Ascending aorta (tissue), 2 donors: ENCODE results near the gene ABHD17A. TPM values are rescaled to one million over a fixed set of nuclear protein-coding genes. Genes with fewer than 3 reads are reported as not detected.
A peak's percentile ranks its signal among the peaks of the same experiment; 100 is the strongest.

ENCODE experiments used
- DNase-seq, 2 donors: peaks; one replicate each; pipeline ENCODE4 v3.0.0-alpha.2; 2019; ENCODE audit warnings: low spot score in 2 of 2
- H3K27ac ChIP-seq, 2 donors: fragments of 200-600 bp; sonication (generic); one replicate each; pipeline ENCODE4 v1.5.1; 2016 to 2017; ENCODE audit warnings: mild to moderate bottlenecking in 1 of 2
- H3K27me3 ChIP-seq: fragments of 200-600 bp; sonication (generic); one replicate; pipeline ENCODE4 v1.5.1; 2017
- H3K36me3 ChIP-seq, 2 donors: fragments of 200-600 bp; sonication (generic); one replicate each; pipeline ENCODE4 v1.5.1; 2016
- H3K4me1 ChIP-seq, 2 donors: fragments of 200-600 bp; sonication (generic); one replicate each; pipeline ENCODE4 v1.5.1; 2016 to 2017; ENCODE audit warnings: mild to moderate bottlenecking in 1 of 2
- H3K4me3 ChIP-seq, 2 donors: fragments of 200-600 bp; sonication (generic); one replicate each; pipeline ENCODE4 v1.5.1; 2016 to 2017; ENCODE audit warnings: mild to moderate bottlenecking in 1 of 2
- H3K9me3 ChIP-seq, 2 donors: fragments of 200-600 bp; sonication (generic); one replicate each; pipeline ENCODE4 v1.5.1; 2016
- intact Hi-C: fragments of 100-400 bp; cut with DNase I; formaldehyde crosslinking; loops from one replicate; pipeline ENCODE4 v1.15.1; 2023
- total RNA-seq: library from RNA; depleted of rRNA; stranded (reverse); fragments of >200 nt; gene quantifications from one replicate; pipeline ENCODE4 v1.1.0, GENCODE V29; 2016
- TF ChIP-seq, protein P1 (sequence below), 3 experiments: fragments of 200-600 bp in 2 of 3; fragments of 450-650 bp in 1 of 3; sonication (generic) in 2 of 3; IDR thresholded peaks; one replicate each; pipeline ENCODE4 v1.5.1; 2016 to 2019; ENCODE audit warnings: antibody characterized with exemption in 3 of 3, mild to moderate bottlenecking in 1 of 3, moderate library complexity in 1 of 3

Gene ABHD17A
- total RNA-seq, 1 donor from 2014 or later: 278 TPM

DNA sequence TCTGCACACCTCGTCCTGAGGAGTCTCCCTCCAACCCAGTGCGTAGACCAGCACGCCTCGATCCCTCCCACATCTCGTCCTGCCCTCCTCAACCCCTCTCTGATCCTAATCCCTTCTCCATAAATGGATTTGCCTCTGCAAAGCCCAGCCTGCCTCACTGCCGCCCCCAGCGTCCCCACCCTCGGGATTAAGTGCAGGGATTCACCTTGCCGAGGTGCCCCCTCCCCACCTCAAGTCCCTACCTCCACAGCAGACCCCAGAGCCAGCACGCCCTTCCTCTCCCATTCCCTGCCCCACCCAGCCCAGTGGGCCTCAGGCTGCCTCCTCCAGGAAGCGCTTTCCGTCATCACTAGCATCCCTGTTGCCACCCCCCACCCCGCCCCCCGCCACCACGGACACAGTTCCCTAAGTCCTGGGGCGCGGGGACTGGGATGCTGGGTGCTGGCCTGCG lies 25.9 kb downstream of the ABHD17A start:
- H3K4me3 ChIP-seq: no peak overlapping the region
- H3K27me3 ChIP-seq: no peaks in the 10 kb centered on the region
- DNase-seq: no peak
- no peak overlapping the region for H3K27ac ChIP-seq
- H3K36me3 ChIP-seq: peaks cover 0 to under 1% of the 10 kb centered on the region in 2 donors
- no peaks in the 10 kb centered on the region for H3K9me3 ChIP-seq
- intact Hi-C loops: no loop called here
- peaks cover 16 to 29% of the 10 kb centered on the region in 2 donors for H3K4me1 ChIP-seq
- TF ChIP-seq, protein P1, sequence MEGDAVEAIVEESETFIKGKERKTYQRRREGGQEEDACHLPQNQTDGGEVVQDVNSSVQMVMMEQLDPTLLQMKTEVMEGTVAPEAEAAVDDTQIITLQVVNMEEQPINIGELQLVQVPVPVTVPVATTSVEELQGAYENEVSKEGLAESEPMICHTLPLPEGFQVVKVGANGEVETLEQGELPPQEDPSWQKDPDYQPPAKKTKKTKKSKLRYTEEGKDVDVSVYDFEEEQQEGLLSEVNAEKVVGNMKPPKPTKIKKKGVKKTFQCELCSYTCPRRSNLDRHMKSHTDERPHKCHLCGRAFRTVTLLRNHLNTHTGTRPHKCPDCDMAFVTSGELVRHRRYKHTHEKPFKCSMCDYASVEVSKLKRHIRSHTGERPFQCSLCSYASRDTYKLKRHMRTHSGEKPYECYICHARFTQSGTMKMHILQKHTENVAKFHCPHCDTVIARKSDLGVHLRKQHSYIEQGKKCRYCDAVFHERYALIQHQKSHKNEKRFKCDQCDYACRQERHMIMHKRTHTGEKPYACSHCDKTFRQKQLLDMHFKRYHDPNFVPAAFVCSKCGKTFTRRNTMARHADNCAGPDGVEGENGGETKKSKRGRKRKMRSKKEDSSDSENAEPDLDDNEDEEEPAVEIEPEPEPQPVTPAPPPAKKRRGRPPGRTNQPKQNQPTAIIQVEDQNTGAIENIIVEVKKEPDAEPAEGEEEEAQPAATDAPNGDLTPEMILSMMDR (IDR thresholded peaks at IDR 0.05): no peak

DNA sequence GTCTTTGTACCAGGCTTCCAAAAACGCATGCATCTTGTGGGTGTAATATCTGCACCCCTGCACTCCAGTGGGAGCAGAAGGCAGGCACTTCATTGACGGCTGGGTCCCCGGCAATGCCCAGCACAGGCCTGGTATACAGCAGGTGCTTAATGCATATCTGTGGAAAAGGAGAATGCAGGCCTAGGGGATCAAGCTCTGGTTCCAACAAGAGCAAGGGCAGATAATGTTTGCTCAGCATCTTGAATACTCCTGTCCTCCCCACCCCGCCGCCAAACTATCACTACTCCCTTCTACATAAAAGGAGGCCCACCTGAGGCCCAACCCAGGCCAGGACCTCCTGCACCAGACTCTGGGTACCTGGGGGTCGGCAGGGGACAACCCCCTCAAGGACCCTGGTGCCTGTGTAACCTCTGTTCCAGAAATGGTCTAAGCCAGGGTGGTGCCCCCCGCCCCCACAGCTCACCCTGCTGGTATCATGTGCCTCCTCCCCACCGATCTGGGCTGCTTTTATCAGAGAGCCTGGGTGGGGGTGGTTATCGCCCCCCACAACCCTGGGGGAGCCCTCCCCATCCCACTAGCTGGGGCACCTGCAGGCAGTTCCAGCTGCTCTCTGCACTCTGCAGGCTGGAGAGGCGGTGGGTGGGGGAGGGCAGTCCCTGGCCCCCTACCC lies 26.7 kb downstream of the ABHD17A start:
- H3K27ac ChIP-seq: no peak overlapping the region
- DNase-seq: no peak
- H3K4me1 ChIP-seq: peaks cover 18 to 34% of the 10 kb centered on the region in 2 donors
- intact Hi-C loops: no loop called here
- H3K27me3 ChIP-seq: no peaks in the 10 kb centered on the region
- no peaks in the 10 kb centered on the region for H3K9me3 ChIP-seq
- no peak overlapping the region for H3K4me3 ChIP-seq
- TF ChIP-seq, protein P1 (IDR thresholded peaks at IDR 0.05): no peak
- H3K36me3 ChIP-seq: peaks cover 0 to 5% of the 10 kb centered on the region in 2 donors

DNA sequence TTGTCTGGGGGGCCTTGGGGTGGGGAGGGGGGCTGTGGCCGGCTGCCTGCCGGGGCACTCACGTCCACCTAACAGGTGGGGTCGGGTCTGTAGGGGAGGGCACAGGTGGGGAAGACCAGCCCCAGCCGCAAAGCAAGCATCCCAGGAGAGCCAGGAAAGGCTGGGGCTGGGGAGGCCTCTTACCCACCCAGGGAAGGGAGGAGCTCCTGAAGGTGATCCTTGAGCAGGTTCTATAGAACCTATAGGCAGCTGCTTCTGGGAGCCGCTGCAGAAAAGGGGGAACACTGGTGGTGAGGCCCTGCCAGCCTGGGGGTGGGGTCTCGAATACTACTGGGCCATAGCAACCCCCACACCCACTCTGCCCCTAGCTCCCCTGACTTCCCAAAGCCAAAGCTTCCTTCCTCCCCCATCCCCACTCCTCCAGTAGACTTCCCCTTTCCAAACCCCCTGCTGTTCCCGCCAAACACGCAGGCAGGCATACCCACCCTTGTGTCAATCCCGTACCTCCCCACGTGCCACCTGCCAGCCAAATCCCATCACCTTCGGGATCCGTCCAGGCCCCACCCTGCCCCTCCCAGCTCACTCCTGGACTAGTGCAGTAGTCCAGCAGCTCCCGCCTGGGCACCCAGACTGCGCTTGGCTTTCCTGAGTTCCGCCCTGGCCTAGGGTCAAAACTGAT lies 27.5 kb downstream of the ABHD17A start:
- intact Hi-C loops: no loop called here
- Histone ChIP-seq H3K4me1 (peaks cover 19 to 35% of the 10 kb centered on the region in 2 donors), H3K27me3 (no peaks in the 10 kb centered on the region), H3K36me3 (peaks cover 0 to 5% of the 10 kb centered on the region in 2 donors), H3K27ac (peak overlapping the region; percentile 51 to 65), H3K4me3 (peak overlapping the region; percentile 47 to 62), H3K9me3 (no peaks in the 10 kb centered on the region)
- no peak for DNase-seq
- TF ChIP-seq, protein P1 (IDR thresholded peaks at IDR 0.05): no peak

DNA sequence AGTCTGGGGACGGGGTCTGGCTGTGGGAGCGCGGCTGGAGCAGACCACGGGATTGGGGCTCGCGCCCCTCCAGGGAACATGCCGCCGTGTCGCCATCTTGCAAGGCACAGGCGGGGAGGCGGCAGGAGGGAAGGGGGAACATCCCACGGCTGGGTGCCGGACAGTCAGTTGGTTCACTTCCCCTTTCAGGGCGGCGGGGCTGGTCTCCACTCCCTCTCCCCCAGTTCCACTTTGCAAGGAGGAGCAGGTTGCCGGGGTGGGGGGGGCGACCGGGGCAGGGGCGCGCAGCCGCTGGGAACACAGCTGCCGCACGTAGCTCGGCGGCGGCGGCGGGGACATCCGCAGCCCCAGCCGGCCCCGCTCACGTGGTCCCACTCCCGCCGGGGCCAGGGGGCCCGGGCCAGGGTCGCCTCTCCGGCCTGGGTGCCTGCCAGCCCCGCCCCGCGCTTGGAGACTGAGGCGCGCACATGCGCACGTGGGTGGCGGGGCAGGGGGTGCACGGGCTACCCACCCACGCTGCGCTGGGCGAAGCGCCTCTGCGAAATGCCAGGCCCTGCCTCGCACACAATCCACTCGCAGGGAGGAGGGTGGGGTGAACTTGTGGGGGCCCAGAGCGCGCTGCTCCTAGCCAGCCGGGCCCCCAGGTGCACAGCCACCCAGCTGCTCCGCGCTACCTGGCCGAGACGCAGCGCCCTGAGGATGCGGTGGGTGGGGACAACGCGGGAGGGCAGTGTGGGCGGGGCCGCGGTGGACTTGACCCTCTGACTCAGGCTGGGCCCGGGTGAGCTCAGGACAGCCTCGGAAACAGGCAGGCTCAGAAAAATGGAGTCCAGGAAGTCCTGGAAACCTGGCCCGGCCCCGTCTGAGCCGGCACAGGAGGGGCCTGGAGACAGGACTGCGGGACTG lies 28.3 kb downstream of the ABHD17A start:
- intact Hi-C loops: no loop called here

DNA sequence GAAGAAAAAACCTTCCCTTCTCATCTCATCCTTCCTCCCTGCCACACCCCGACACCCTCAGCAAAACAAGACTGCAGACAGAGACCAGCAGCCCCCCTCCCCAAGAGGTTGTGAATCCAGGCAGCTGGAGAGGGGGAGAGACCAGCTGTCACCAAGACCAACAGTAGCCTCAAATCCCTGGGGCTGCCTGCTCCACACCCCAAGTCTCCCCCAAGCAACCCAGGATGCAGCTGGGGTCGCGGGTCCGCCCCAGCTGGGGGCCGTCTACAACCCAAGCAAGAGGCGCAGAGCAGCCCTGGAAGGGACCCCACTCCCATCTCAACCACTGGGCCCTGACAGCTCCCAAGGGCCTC lies 29.0 kb downstream of the ABHD17A start:
- TF ChIP-seq, protein P1 (IDR thresholded peaks at IDR 0.05): no peak
- peak overlapping the region; percentile 65 to 67 for H3K27ac ChIP-seq
- H3K36me3 ChIP-seq: peaks cover 0 to 5% of the 10 kb centered on the region in 2 donors
- H3K4me3 ChIP-seq: peak overlapping the region; percentile 47 to 62
- DNase-seq: no peak
- no peaks in the 10 kb centered on the region for H3K27me3 ChIP-seq
- intact Hi-C loops: no loop called here
- H3K4me1 ChIP-seq: peaks cover 15 to 29% of the 10 kb centered on the region in 2 donors
- H3K9me3 ChIP-seq: no peaks in the 10 kb centered on the region

More for the DNA sequence above, 28.3 kb downstream of the ABHD17A start:
- DNase-seq: peak in 1 of 2 donors; percentile 89
- peaks cover 0 to 5% of the 10 kb centered on the region in 2 donors for H3K36me3 ChIP-seq
- H3K27me3 ChIP-seq: no peaks in the 10 kb centered on the region
- no peaks in the 10 kb centered on the region for H3K9me3 ChIP-seq
- TF ChIP-seq, protein P1 (IDR thresholded peaks at IDR 0.05): no peak
- H3K4me3 ChIP-seq: peak overlapping the region; percentile 47 to 62
- peaks cover 15 to 30% of the 10 kb centered on the region in 2 donors for H3K4me1 ChIP-seq
- peak overlapping the region; percentile 65 to 67 for H3K27ac ChIP-seq
